OCI-LY3 (cell line): ENCODE data around the gene RELB.

Source experiments
- H2AFZ ChIP-seq: fragments of 200-600, 300-600 bp; shearing (Covaris generic); 2 replicates; pipeline ENCODE4 v1.6.0; 2014; ENCODE audit warnings: antibody characterized with exemption, low read depth, low read length
- H3K27ac ChIP-seq: fragments of 200-600, 300-600 bp; sonication (generic); 2 replicates; pipeline ENCODE4 v1.5.1; 2014; ENCODE audit warnings: mild to moderate bottlenecking, low read length, moderate library complexity, mixed read lengths
- H3K27me3 ChIP-seq: fragments of 200-600, 300-600 bp; sonication (generic); 2 replicates; pipeline ENCODE4 v1.6.1; 2014; ENCODE audit warnings: low read depth, low read length, mixed read lengths
- H3K36me3 ChIP-seq: fragments of 200-600, 300-600 bp; sonication (generic); replicated peaks from 2 replicates; pipeline ENCODE3; 2014; ENCODE audit warnings: low read depth, low read length, mixed read lengths
- H3K4me1 ChIP-seq: fragments of 300-600, 200-600 bp; sonication (generic); 2 replicates; pipeline ENCODE4 v1.6.1; 2014; ENCODE audit warnings: low read length, mixed read lengths
- H3K4me2 ChIP-seq: fragments of 200-600, 300-600 bp; sonication (generic); 2 replicates; pipeline ENCODE4 v1.6.1; 2014; ENCODE audit warnings: low read length, mixed read lengths
- H3K4me3 ChIP-seq: fragments of 300-600, 200-600 bp; sonication (generic); 2 replicates; pipeline ENCODE4 v1.5.1; 2014; ENCODE audit warnings: antibody characterized with exemption, mild to moderate bottlenecking, low read length, moderate library complexity
- H3K79me2 ChIP-seq: fragments of 300-600, 200-600 bp; shearing (Covaris generic); 2 replicates; pipeline ENCODE4 v1.6.1; 2014; ENCODE audit warnings: mild to moderate bottlenecking, low read length, mixed read lengths
- H3K9ac ChIP-seq: fragments of 300-600, 200-600 bp; shearing (Covaris generic); 2 replicates; pipeline ENCODE4 v1.6.0; 2014; ENCODE audit warnings: mild to moderate bottlenecking, low read length, moderate library complexity
- H3K9me3 ChIP-seq: fragments of 200-600, 300-600 bp; shearing (Covaris generic); 2 replicates; pipeline ENCODE4 v1.6.1; 2014; ENCODE audit warnings: low read length, mixed read lengths; ENCODE audit not compliant: insufficient read depth
- H4K20me1 ChIP-seq: fragments of 200-600, 300-600 bp; sonication (generic); 2 replicates; pipeline ENCODE4 v1.6.1; 2016; ENCODE audit warnings: low read length, mixed read lengths; ENCODE audit not compliant: insufficient read depth
- CTCF ChIP-seq: fragments of 200-600, 300-600 bp; sonication (generic); IDR thresholded peaks from 2 replicates; pipeline ENCODE4 v1.5.1; 2014; ENCODE audit warnings: antibody characterized with exemption, low read length, low read depth
- EZH2phosphoT487 ChIP-seq: fragments of 200-600 bp; shearing (Covaris generic); IDR thresholded peaks from 2 replicates; pipeline ENCODE4 v1.6.1; 2018; ENCODE audit warnings: antibody characterized with exemption, mixed run types, low read depth

RELB gene

DNA sequence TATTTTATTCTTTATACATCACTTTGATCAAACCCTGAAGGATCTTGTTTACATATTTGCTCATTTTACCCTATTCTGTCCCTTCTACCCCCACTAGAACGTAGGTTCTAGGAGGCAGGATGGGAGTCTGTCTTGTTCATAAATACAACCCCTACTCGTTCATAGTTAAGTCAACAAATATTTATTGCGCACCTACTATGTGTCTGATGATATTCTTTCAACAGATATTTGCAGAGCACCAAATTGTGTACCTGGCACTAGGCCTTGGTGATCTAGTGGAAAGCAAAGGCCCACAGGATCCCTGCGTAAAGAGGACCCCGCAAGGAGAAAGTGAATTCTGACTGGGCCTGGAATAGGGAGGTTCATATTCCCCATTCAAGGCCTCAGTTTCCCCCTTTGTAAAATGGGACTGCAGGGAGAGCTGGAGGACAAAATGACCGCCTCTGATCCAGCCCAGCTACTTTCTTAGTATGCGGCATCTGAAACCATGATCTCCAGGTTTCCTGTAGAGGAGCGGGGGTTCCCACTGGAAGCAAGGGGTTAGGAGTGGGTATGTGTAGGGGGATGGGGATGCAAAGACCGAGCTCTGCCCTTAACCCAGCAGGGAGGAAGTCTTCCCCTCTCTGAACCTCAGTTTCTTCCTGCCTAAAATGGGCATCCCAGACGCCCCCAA lies 77.3 kb downstream of the RELB start:
- peaks cover 11% of the 10 kb centered on the region for H4K20me1 ChIP-seq
- H3K36me3 ChIP-seq = peaks cover 37% of the 10 kb centered on the region
- H3K27me3 ChIP-seq = no peaks in the 10 kb centered on the region
- peak overlapping the region; percentile 82 for H3K4me3 ChIP-seq
- peaks cover 91% of the 10 kb centered on the region for H3K79me2 ChIP-seq
- peak overlapping the region; percentile 32; the same call in 1 of the 2 replicates for H2AFZ ChIP-seq
- peak overlapping the region; percentile 69 for H3K27ac ChIP-seq
- TF ChIP-seq CTCF (no peak), EZH2phosphoT487 (no peak)
- H3K4me1 ChIP-seq = peaks cover 38% of the 10 kb centered on the region
- peak overlapping the region; percentile 75 for H3K4me2 ChIP-seq
- H3K9me3 ChIP-seq = no peaks in the 10 kb centered on the region
- peak overlapping the region; percentile 91 for H3K9ac ChIP-seq

DNA sequence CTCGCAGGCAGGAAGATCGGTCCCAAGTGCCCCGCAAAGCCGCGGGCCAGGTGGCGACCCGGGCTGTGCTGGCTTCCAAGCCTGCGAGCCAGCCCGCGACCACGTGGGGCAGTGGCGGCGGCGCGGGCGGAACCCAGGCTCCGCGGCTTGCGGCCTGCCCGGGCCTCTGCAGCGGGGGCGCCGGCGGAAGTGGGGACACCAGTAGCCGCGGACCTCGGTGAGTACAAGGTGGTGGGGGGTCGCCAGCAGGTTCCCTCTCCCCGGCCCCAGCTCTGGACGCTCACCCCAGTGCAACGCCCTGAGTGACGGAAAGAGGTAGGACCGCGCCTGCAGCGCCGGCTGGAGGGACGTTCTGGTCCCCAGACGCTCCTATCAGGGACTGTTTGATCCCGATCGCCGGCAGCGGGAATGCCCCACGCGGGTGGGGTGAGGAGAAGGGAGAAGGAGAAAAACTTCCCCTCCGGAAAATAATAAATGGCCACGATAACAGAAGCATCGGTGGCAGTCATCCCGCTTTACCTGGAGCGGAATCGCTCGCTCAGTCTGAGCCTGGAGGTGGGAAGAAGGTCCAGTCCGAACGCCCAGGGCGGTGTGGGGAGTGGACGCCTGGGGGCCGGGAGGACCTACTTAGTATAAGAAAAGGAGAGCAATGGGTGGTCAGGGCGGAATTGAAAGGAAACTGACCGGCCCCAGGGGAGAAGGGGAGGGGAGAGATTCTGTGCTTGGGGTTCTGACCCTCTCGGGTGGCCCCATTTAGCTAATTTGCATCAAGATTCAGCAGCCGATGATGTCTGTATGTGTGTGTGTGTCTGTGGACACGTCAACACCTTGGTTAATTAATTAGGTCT lies 78.0 kb downstream of the RELB start, which contains the start of gene GEMIN7:
TSS of gene GEMIN7 (plus strand) at position 198 of the 848 bp plus-strand sequence. CDS start 10,855 bp downstream, outside the sequence.
- Histone ChIP-seq H4K20me1 (peaks cover 10% of the 10 kb centered on the region), H3K4me2 (peak within 1 kb of the TSS; percentile 75), H3K27me3 (no peaks in the 10 kb centered on the region), H3K36me3 (peaks cover 35% of the 10 kb centered on the region), H3K9ac (peak within 1 kb of the TSS; percentile 91), H3K9me3 (no peaks in the 10 kb centered on the region), H3K27ac (peak within 1 kb of the TSS; percentile 69), H3K4me1 (peaks cover 37% of the 10 kb centered on the region), H3K4me3 (peak within 1 kb of the TSS; percentile 82), H2AFZ (peak within 1 kb of the TSS; percentile 80; the same call in 1 of the 2 replicates), H3K79me2 (peaks cover 88% of the 10 kb centered on the region)
- TF ChIP-seq EZH2phosphoT487 (no peak), CTCF (no peak)

GRCh38 chr19:45079911-45080370 lies 78.7 kb downstream of the RELB start:
- Histone ChIP-seq H3K9ac (peak overlapping the region; percentile 91), H3K36me3 (peaks cover 28% of the 10 kb centered on the region), H4K20me1 (peaks cover 4% of the 10 kb centered on the region; the same call in 1 of the 2 replicates), H3K4me1 (peaks cover 31% of the 10 kb centered on the region), H3K79me2 (peaks cover 86% of the 10 kb centered on the region), H3K4me3 (peak overlapping the region; percentile 82), H3K4me2 (peak overlapping the region; percentile 75), H3K27me3 (no peaks in the 10 kb centered on the region), H2AFZ (no peak overlapping the region), H3K27ac (peak overlapping the region; percentile 69), H3K9me3 (no peaks in the 10 kb centered on the region)
- TF ChIP-seq CTCF (no peak), EZH2phosphoT487 (no peak)

DNA sequence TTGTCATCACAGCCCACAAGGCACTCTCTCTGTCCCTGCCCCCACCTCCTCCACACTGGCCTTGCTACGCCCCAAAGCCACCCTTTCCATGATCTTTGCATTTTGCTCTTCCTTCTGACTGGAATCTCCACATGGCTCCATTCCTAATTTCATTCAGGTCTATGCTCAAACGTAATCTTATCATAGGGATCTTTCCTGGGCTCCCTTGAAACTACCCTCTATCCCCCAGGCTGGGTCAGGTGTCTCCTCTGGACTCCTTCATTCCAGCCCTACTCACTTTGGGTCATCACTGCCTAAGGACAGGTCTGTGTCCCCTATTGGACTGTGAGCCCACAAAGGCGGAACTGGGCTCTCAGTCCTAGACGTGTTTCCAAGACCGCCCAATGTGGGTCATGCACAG lies 80.9 kb downstream of the RELB start:
- no peak for TF ChIP-seq CTCF
- peaks cover 84% of the 10 kb centered on the region for H3K79me2 ChIP-seq
- H3K4me1 ChIP-seq = peaks cover 21% of the 10 kb centered on the region
- no peak overlapping the region for H2AFZ ChIP-seq
- H3K9ac ChIP-seq = no peak overlapping the region
- H3K36me3 ChIP-seq = peaks cover 34% of the 10 kb centered on the region
- no peaks in the 10 kb centered on the region for H3K9me3 ChIP-seq
- peaks cover 12% of the 10 kb centered on the region; the same call in 1 of the 2 replicates for H4K20me1 ChIP-seq
- H3K4me2 ChIP-seq = no peak overlapping the region
- H3K27ac ChIP-seq = no peak overlapping the region
- no peaks in the 10 kb centered on the region for H3K27me3 ChIP-seq
- no peak overlapping the region for H3K4me3 ChIP-seq
